ENCODE data around the gene RGSL1.

DNA sequence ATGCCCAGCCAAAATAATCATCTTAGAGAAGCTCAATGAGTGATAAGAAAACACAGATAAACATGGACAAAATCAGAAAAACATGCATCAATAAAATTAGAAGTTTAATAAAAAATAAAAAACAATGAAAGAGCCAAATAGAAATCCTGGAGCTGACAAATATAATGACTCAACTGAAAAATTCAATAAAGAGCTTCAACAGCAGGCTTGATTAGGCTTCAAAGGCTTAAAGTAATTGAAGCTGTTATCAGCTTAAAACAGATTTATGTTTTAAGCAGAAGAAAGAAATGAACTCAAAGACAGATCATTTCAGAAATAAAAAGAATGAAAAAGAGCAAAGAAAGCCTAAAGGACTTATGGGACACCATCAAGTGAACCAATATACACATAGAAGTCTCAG is 28.3 kb downstream of the RGSL1 start:
- TF ChIP-seq POLR2A (IDR thresholded peaks at IDR 0.05), result no peak
- TF ChIP-seq, protein P1, sequence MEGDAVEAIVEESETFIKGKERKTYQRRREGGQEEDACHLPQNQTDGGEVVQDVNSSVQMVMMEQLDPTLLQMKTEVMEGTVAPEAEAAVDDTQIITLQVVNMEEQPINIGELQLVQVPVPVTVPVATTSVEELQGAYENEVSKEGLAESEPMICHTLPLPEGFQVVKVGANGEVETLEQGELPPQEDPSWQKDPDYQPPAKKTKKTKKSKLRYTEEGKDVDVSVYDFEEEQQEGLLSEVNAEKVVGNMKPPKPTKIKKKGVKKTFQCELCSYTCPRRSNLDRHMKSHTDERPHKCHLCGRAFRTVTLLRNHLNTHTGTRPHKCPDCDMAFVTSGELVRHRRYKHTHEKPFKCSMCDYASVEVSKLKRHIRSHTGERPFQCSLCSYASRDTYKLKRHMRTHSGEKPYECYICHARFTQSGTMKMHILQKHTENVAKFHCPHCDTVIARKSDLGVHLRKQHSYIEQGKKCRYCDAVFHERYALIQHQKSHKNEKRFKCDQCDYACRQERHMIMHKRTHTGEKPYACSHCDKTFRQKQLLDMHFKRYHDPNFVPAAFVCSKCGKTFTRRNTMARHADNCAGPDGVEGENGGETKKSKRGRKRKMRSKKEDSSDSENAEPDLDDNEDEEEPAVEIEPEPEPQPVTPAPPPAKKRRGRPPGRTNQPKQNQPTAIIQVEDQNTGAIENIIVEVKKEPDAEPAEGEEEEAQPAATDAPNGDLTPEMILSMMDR (IDR thresholded peaks at IDR 0.05 in 8 of 11, conservative IDR thresholded peaks at IDR 0.05 in 3 of 11), result no peak

Data from spleen (tissue), 7 donors.